DMS153 (cell line): ENCODE measurements around the gene HES2.
"Not testable (repeated sequence)": the region's sequence is repeated elsewhere in the genome, so short reads cannot be mapped to it uniquely, and the experiment has no call there.

Source experiments
- DNase-seq: peaks from one replicate; lab custom pipeline; 2025; lab: John Stamatoyannopoulos, UW

Gene HES2

DNA sequence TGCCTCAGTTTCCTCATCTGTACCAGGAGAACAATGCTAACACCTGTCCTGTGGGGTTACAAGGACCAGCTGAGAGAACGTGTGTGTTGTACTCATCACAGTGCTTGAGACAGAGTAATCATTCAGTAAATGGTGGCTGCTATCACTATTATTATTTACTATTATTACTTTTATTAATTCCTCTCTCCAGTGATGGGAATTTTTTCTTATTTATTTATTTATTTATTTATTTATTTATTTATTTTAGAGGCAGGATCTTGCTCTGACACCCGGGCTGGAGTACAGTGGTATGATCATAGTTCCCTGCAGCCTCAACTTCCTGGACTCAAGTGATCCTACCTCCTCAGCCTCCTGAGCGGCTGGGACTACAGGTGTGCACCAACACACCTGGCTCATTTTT is 16.6 kb upstream of the HES2 start:
- not testable (repeated sequence) for DNase-seq

DNA sequence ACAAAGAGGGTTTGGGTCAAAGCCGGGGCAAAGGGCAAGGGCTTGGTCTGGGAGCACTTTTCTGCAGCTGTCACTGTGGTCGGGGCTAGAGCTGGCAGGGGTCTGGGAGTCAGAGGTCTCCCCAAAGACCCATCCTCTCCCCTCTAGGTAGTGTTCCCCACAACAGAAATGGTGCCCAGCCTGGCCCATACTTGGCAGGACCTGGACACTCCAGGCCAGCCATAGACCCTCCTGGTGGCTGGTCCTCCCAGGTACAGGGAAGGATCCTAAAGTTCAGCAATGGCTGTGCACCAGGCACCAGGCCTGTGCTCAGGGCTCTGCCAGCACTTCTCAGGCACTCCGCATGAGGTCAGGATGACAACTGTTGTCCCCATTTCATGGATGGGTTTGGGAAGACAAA is 15.8 kb upstream of the HES2 start:
- DNase-seq, result no peak

DNA sequence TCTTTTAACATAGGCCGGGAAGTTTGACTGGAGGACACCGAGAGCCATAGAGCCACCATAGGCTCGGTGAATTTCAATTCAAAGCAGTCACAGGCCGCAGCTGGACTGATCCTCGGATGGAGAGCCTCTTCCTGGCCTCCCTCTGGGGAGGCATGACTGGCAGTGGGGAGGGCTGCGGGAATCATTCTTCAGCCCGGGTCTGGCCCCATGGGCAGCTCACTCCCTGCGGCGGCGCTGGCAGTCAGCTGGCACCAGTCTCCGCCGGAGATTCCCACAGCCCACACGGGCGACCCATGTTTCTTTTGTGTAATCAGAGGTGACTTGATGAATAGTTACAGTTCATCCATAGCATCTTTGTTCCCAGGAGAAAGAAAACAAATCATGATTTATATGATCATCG is 15.4 kb upstream of the HES2 start:
- no peak for DNase-seq

DNA sequence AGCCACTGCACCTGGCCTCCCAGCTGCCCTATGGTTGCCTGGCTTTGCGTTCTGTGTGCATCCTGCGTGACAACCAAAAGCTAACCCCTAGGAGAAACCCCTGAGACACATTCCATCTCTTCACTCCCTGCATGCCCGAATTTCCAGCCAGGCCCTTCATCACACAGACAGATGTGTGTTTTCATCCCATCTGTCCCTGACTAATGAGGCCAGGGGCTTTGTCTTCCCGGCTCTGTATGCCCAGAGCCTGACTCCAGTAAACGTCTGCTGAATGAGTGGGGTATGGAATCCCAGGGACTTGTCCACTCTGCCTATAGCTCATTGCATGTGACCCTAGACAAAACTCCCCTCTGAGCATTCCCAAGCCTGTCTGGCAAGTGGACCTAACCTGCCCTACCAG is 14.5 kb upstream of the HES2 start:
- DNase-seq, result no peak

DNA sequence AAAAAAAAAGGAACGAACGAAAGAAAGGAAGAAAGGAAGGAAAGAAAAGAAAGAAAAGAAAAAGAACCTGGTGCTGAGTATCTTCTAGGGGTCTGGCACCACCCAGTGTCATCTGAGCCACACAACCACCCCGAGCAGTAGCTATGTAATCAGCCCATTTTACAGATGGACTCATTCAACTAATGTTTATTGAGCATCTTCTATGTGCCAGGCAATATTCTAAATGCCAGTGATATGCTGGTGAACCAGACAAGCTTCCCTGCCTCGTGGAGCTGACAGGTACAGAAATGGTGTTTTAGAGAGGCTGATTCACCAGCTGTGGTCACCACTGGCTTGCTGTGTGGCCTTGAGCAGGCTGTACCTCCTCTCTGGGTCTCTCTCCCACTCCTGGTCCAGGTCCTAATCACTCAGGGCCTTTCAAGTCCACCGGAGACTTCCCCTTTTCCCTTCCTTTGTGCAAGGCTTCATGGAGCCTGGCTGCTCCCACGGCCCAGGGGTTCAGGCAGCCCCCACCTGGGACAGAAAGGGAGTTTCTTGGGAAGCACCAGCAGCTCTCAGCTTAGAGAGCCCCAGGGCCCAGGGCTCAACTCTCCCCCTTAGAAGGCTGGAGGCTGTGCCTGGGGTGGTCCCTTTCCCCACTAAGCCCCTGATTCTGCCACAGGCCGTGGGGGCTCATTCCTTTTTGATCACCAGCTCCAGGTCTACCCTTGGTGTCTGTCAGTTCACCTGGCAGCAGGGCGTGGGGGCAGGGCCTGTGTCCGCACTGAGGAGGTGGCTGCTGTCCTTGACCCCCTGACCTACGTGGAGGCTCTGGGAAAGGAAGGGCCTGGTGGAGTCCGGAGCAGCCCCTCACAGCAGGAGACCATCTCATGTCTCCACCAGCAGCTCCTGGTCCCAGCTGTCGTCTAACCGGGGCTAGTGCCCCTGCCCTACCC is 12.2 kb upstream of the HES2 start:
- not testable (repeated sequence) for DNase-seq

DNA sequence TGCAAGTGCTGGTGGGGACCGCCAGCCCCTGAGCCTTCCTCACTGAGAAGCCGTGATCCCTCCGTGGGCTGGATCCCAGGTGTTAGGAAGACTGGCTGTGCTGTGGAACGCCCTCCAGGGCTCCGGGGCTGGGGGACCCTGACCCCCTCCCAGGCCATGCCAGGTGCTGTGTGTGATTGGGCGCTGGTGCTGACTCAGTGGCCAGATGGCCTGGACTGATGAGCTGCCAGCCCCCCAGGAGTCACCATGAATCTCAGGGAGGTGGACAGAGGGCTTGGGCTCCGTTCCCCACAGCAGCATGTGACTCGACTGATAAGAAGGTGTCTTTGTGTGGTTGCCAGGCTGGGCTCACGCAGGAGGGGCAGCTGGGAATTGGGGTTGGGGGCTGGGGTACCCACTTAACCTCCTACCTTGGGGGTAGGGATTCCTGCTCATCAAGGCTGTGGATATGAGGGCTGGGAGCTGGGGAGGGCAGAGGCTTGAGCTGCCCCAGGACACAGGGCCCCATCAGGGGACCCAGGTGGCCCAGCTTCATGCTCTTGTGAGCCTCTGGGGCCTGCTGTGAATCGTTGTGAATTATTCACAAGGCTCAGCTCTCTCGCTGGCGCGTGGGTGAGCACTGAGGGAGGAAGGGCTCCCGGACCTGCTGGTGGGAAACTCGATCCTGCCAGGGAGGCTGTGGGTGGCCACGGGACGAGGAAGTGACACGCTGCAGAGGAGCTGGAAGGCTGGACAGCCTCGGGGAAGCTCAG is 10.1 kb upstream of the HES2 start:
- not testable (repeated sequence) for DNase-seq

DNA sequence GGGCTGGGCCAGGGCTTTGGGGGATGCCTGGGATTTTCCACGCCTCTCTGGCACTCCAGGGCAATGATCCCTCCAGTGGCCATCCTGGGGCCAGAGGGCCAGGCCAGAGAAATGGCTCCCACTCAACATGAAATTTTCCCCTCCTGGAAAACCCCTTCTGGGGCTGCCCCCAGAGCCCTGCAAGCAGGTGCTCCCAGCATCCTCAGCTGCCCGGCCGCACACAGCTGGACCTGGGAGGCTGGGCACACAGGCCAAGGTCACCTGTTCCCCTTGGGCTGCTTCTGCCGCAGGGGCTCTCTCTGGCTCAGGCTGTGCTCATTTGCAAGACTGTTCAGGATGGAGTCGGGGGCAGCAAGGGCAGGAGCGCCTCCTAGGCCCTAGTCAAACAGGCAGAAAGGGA is 8.7 kb upstream of the HES2 start:
- not testable (repeated sequence) for DNase-seq

DNA sequence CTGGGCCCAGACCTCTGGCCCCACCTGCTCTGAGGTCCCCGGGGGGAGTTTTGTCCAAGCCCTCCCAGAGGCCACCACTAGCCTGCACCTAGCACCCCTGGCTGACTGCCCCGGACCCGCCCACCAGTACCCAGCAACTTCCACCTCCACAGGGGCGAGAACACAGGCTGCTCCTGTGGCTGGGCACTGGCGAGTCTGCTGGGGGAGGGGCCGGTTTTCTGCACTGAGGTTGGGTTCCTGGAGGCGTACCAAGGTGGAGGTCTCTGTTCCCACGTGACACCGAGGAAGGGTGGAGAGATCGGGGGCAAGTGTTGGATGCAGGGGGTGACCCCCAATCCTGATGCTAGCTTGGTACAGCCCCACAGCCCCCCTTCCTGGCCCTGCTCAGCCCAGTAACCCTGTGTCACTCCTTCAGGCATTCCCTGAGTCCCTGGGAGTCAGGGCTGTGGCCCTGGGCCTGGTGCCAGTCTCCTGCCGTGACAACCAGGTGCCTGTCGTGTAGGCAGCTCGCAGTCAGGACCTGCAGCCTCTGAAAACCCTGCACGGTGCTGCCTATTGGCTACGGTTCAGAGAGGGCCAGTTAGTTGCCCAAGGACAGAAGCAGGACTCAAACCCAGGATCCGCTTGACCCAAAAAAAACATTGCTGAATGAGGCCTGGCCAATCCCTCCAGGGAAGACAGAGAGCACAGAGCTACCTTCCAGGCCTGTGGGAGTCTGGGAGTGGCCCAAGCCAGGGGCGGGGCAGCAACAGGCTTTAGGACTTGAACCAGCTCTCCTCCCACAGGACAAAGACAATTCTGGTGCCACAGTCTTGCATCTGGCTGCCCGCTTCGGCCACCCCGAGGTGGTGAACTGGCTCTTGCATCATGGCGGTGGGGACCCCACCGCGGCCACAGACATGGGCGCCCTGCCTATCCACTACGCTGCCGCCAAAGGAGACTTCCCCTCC is 8.0 kb upstream of the HES2 start:
- peak; percentile 42 for DNase-seq

DNA sequence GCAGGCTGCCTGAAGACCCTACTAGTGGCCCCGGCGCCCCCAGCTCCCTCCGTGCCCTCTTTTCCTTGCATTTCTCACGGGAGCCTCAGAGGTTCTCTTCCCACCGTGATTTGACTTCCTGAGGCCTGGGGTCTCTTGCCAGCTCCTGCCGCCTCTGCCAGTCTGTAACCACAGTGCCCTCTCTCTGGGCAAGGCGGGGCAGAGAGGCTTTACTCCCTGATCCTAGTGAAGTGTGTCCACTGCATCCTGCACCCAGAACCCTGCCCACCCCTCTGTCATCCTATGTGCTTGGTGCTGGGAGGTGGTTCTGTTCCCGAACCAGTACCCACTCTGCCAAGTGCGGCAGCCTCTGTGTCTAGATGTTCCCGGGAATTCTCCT is 7.2 kb upstream of the HES2 start:
- DNase-seq, result no peak

DNA sequence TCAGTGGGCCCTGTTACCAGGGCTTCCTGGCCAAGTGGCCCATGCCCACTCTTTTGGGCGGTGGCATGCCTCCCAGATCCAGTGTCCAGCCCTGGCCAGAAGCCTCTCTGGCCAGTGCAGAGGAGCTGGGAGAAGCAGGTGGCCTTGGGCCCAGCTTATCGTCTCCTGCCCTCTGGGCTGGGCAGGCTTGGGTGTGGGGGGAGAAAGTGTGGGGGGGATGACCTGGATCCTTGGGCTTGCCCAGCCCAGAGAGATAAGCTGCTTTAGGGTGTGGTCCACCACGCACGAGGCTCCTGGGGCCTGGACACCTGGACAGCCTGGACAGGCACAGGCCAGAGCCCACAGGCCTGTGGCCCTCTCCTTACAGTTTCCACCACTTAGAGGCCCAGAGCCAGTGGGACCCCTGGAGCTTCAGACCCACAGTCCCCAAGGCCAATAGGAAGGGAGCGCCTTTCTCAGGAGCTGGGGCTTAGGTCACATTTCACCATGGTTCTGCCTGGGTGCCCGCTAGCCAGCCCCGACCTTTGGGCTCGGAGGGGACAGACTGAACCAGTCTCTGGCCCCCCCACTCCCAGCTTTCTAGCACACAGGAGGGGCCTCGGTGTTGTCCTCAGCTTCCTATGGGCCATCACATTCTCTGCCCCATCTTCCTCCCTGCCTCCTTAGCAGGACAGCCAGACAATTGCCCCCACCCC is 6.7 kb upstream of the HES2 start:
- DNase-seq, result no peak

DNA sequence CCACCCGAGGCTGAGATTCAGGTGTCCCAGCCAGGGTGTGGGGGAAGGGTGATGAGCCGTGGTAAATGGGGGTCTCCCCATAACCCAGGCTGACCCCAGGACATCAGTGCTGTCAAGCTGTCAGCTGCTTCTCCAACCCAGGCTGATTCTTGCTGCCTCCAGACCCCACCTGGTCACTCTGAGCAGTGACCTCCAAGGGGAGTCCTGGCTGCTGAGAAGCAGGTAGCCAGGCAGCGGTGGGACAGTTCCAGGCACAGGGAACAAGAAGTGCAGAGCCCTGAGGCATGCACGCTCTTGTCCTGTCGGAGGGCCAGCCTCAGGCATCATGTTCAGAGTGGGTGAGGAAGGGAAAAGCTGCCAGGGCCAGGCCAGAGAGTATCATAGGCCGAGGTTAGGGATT is 5.9 kb upstream of the HES2 start:
- DNase-seq, result no peak

DNA sequence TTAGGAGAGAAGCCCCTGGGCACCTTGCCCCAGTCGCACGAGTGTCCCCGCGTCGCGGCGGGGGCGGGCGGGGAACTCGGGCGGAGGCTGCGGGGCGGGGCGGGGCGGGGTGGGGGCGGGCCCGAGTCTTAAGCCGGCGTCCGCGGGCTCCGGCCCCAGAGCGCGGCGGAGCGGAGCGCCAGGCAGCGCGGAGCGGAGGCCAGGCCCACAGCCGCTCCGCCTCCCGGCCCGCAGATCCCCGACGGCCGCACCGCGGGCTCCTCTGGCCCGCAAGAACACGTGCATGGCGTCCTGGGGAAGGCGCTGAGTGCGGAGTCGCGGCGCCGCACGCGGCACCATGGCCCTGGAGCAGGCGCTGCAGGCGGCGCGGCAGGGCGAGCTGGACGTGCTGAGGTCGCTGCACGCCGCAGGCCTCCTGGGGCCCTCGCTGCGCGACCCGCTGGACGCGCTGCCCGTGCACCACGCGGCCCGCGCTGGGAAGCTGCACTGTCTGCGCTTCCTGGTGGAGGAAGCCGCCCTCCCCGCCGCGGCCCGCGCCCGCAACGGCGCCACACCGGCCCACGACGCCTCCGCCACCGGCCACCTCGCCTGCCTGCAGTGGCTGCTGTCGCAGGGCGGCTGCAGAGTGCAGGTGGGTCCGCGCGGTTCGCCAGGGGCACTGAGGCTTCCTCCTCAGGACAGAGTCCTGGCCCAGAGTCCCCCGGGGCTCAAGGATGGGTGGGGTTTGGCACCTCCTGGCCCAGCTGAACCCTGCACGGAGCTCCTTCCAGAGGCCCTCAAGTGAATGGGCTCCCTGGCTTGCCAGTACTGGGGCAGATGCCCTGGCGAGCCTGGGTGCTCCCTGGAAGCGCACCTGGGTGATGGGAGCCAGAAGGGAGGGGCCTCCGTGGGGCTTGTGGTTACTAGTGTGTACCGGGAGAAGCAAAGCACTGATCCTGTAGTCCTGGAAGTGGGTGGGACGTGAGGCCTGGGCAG is 5.2 kb upstream of the HES2 start, which contains the start of gene ESPN:
Gene ESPN (plus strand): TSS at position 158 of the 975 bp plus-strand sequence. CDS start 180 bp downstream, at position 338.
- no peak for DNase-seq

DNA sequence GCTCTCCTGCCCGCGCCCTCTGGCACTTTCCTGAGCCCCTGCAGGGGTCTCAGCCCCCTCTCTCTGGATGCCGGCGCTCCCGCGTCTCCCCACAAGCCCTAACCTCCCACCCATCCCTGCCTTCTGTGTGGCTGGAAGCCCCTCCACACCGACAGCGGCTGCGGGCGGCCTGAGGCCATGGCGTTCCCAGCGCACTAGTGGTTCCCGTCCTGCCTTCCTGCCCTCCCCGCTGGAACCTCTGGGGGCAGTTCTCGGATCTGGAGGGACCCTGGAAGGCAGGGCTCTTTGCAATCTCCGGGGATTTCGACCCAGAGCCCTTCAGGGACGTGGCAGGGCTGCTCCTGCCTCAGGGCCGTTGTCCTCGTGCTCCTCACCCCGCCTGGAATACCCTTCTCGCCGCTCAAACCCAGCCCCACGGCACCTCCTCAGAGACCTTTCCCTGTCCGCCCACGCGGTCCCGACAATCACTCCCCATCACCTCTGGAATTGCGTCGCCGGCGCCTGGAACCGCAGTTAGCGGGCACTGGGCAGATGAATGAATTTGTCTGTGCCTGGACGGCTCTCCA is 4.4 kb upstream of the HES2 start:
- no peak for DNase-seq

DNA sequence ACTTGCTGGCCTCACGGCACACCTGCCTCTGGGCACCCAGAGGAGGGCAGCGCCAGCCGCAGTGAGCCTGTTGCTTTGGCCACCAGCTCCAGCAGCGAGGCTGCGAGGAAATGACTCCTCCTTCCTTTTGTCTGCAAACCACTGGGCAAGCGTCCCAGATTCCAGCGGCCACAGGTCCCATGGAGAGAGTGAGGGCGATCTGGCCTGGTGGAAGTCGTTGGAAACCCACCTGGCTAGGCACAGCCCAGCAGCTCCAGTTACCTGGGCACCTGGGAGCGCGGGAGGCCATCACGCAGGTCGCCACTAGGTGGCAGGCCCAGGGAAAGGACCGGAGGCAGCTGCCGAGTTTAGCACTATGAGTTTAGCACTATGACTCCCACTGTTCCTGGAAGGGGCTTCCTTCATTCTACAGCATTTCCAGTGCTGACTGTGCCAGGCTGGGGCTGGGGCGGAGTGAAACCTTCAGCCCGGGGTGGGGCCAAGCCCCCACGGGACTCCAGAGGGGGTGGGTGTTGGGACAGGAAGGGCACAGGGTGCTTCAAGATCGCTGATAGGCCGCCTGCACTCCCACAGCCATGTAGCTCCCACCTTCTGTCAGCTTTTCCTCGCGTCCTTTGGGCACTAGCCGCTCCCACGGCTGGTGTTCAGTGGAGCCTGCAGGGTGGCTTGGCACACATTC is 3.7 kb upstream of the HES2 start:
- peak; percentile 80 for DNase-seq

DNA sequence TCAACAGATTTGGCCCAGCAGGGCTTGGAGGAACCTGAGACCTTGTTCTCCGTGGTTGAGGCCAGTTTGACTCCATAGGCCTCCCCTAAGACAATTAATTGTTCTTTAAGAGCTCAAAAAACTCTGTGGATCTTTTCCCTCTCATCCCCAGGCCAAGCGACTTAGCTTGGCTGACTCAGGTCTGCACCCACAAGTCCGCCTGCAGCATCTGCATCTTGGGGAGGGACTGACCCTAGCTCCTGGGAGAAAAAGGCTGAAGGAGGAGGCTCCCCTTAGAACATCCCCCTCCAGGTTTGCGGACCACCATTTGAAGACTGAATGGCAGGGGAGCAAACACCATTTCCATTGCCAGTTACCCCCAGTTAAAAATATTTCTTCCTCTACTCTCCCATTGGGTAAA is 1.5 kb upstream of the HES2 start:
- no peak for DNase-seq

DNA sequence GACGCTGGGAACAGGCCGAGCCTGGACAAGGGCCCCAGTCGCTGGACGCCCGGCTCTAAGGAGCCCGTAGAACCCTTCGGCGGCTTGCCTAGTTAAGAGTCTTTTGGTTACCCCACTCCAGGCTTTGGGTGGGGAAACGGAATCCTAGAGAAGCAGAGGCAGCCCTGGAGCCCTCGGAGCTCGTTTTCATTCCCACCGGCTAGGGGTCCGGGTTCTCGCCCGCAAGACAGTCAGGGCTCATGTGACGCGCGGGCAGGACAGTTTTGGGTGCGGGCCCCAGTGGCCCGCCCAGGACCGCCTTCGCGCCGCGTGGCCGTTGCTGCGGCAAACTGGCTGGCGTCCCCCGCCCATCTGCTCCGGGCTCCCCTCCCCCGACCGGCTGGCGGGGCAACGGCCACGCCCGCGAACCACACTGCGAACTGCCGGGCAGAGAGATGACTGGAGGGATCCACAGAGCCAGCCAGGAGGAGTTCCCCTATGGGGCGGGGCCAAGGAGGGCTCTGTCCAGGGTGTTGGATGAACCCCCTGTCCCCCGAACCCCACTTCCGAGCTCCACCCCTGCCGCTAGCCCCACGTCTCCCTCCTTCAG is 829 bp upstream of the HES2 start:
- no peak for DNase-seq

DNA sequence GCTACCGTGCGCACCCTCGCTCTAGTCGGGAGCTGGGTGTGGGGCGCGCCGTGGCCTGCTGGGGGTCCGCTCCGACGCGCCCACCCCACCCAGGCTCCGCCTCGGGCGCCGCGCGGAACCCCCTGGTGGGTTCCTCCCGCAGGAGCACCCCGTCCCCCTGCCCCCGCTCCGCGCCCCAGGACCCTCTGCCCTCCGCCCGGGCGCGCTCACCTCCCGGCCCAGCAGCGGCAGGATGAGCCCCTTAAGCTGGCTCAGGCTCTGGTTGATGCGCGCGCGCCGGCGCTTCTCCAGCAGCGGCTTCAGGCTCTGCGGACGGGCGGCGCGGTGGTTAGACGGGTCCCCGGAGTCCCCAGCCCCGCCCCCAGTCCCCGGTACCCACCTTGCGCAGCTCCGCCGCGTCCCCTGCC is 319 bp downstream of the HES2 start:
- no peak for DNase-seq

DNA sequence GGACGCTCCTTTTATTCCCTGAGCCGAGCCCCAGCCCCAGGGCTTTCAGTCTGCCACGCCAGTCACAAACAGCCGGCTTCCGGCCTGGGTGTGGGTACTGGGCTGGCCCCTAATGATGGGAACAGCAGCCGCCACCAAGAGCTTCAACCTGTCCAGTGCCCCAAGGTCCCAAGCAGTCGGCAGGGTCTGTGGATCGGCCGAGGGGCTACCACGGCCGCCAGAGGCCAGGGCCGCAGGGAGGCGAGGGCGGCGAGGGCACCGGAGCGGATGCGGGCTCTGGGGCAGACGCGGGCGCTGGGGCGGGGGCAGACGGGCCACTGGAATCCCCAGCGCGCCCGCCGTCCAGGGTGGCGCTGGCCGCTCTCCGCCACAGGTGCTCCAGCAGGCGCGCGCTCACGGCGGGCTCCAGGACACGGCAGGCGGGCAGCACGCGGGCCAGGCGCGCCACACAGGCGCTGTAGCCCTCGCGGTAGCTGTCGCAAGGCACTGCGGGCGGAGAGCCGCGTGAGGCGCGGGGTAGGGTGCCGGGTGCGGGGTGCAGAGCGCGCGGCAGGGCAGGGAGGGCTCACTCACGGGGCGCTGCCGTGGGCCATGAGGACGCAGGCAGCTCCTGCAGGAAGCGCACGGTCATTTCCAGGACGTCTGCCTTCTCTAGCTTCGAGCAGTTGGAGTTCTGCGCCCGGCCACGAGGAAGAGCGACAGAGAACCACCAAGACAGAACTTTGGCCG is 887 bp downstream of the HES2 start:
- DNase-seq, result no peak
